Upper lobe of left lung (tissue), 6 donors: ENCODE data around the gene ATP4A. TPM values are rescaled to one million over a fixed set of nuclear protein-coding genes. Genes with fewer than 3 reads are reported as not detected.

ENCODE experiments used
- ATAC-seq, 2 donors: fragments of 200-7000 bp; cut with Tn5 transposase; one replicate each; pipeline ENCODE4 v1.9.1; 2022; ENCODE audit warnings: mild to moderate bottlenecking in 2 of 2, moderate library complexity in 2 of 2; ENCODE audit not compliant: low FRiP score in 2 of 2
- DNase-seq, 2 donors: peaks; one replicate each; pipeline ENCODE4 v3.0.0-alpha.2; 2019 to 2020
- H3K27ac ChIP-seq, 4 donors: fragments of 200-600 bp; sonication (generic); one replicate each; pipeline ENCODE4 v1.5.1; 2016 to 2019
- H3K27me3 ChIP-seq, 4 donors: fragments of 200-600 bp; sonication (generic); one replicate each; pipeline ENCODE4 v1.5.1; 2017 to 2019
- H3K36me3 ChIP-seq, 4 donors: fragments of 200-600 bp; sonication (generic); one replicate each; pipeline ENCODE4 v1.5.1; 2016 to 2019
- H3K4me1 ChIP-seq, 4 donors: fragments of 200-600 bp; sonication (generic); one replicate each; pipeline ENCODE4 v1.5.1; 2018 to 2019
- H3K4me3 ChIP-seq, 4 donors: fragments of 200-600 bp; sonication (generic); one replicate each; pipeline ENCODE4 v1.5.1; 2017 to 2019; ENCODE audit warnings: mild to moderate bottlenecking in 2 of 4, moderate library complexity in 1 of 4
- H3K9me3 ChIP-seq, 4 donors: fragments of 200-600 bp; sonication (generic); one replicate each; pipeline ENCODE4 v1.5.1; 2018 to 2019
- CTCF ChIP-seq, 6 experiments: fragments of 450-650 bp in 4 of 6; fragments of 200-600 bp in 2 of 6; sonication (generic) in 2 of 6; IDR thresholded peaks; one replicate each; pipeline ENCODE4 v1.5.1; 2016 to 2019; ENCODE audit warnings: antibody characterized with exemption in 6 of 6
- EP300 ChIP-seq, 4 donors: sonication (generic); formaldehyde crosslinking; IDR thresholded peaks; one replicate each; pipeline ENCODE4 v1.5.1; 2017; ENCODE audit warnings: antibody characterized with exemption in 4 of 4, control low read depth in 2 of 4
- POLR2A ChIP-seq, 4 donors: fragments of 450-650 bp; IDR thresholded peaks; one replicate each; pipeline ENCODE4 v1.5.1; 2016 to 2017; ENCODE audit warnings: antibody characterized with exemption in 4 of 4, mild to moderate bottlenecking in 2 of 4
- POLR2AphosphoS5 ChIP-seq, 2 donors: sonication (generic); formaldehyde crosslinking; IDR thresholded peaks; one replicate each; pipeline ENCODE4 v1.5.1; 2017; ENCODE audit warnings: antibody characterized with exemption in 2 of 2
- WGBS, 2 donors: methylation state at CpG; one replicate each; pipeline ENCODE4 v1.1.5; 2017 to 2018; 5-methylcytosine and 5-hydroxymethylcytosine counted together
- total RNA-seq, 6 donors: library from RNA; depleted of rRNA in 4 of 6; stranded (reverse); fragments of >200 nt in 4 of 6; gene quantifications; one replicate each; pipeline versions ENCODE4 v1.1.0 to v1.2.1, GENCODE V29; 2016 to 2021
- donor health status: DM: no; HTN: no; CAD: no; lungs with moderate emphysema.
- donor health status: DM: no; HTN: yes; CAD: no; lungs with severe emphysema.

Gene ATP4A
- total RNA-seq, 6 donors from 2014 or later, result not detected

GRCh38 chr19:35508129-35508528, 55.3 kb downstream of the ATP4A start:
- Histone ChIP-seq H3K9me3 (no peaks in the 10 kb centered on the region), H3K27me3 (no peaks in the 10 kb centered on the region), H3K4me3 (no peak overlapping the region), H3K36me3 (no peaks in the 10 kb centered on the region), H3K27ac (no peak overlapping the region), H3K4me1 (peaks cover 7 to 17% (median 11%) of the 10 kb centered on the region in 4 donors)
- ATAC-seq, result no peak
- TF ChIP-seq EP300 (IDR thresholded peaks at IDR 0.05) (no peak), POLR2A (IDR thresholded peaks at IDR 0.05) (no peak), CTCF (IDR thresholded peaks at IDR 0.05) (no peak), POLR2AphosphoS5 (IDR thresholded peaks at IDR 0.05) (no peak)
- 85 to 86% methylated on average over 3 of the region's 3 CpGs for WGBS, 2 donors
- DNase-seq, result no peak

GRCh38 chr19:35507561-35507960, 55.9 kb downstream of the ATP4A start:
- no peak for TF ChIP-seq CTCF (IDR thresholded peaks at IDR 0.05)
- TF ChIP-seq POLR2AphosphoS5 (IDR thresholded peaks at IDR 0.05), result no peak
- no peak for TF ChIP-seq EP300 (IDR thresholded peaks at IDR 0.05)
- no peak for TF ChIP-seq POLR2A (IDR thresholded peaks at IDR 0.05)
- WGBS, 2 donors, result 87 to 89% methylated on average over 5 to 11 of the region's 11 CpGs
- Histone ChIP-seq H3K4me1 (peaks cover 7 to 17% (median 11%) of the 10 kb centered on the region in 4 donors), H3K4me3 (no peak overlapping the region), H3K9me3 (no peaks in the 10 kb centered on the region), H3K27me3 (no peaks in the 10 kb centered on the region), H3K36me3 (no peaks in the 10 kb centered on the region), H3K27ac (no peak overlapping the region)
- DNase-seq (no peak), ATAC-seq (no peak)

- no peak for ATAC-seq
- peaks cover 7 to 17% (median 11%) of the 10 kb centered on the region in 4 donors for H3K4me1 ChIP-seq
- TF ChIP-seq EP300 (IDR thresholded peaks at IDR 0.05), result no peak
- TF ChIP-seq CTCF (IDR thresholded peaks at IDR 0.05), result no peak
- TF ChIP-seq POLR2AphosphoS5 (IDR thresholded peaks at IDR 0.05), result no peak
- TF ChIP-seq POLR2A (IDR thresholded peaks at IDR 0.05), result no peak
- H3K27me3 ChIP-seq, result no peaks in the 10 kb centered on the region
- H3K9me3 ChIP-seq, result no peaks in the 10 kb centered on the region
- WGBS, 2 donors, result 77 to 78% methylated on average over 7 of the region's 7 CpGs
- H3K4me3 ChIP-seq, result no peak overlapping the region
- no peak for DNase-seq
- no peaks in the 10 kb centered on the region for H3K36me3 ChIP-seq
- H3K27ac ChIP-seq, result no peak overlapping the region
These were observed 57.4 kb downstream of the ATP4A start for GRCh38 chr19:35506011-35506410.

- no peaks in the 10 kb centered on the region for H3K9me3 ChIP-seq
- 83 to 90% methylated on average over 4 of the region's 4 CpGs for WGBS, 2 donors
- ATAC-seq (no peak), DNase-seq (no peak)
- no peaks in the 10 kb centered on the region for H3K4me1 ChIP-seq
- H3K27ac ChIP-seq, result no peak overlapping the region
- H3K4me3 ChIP-seq, result no peak overlapping the region
- H3K27me3 ChIP-seq, result no peaks in the 10 kb centered on the region
- TF ChIP-seq CTCF (IDR thresholded peaks at IDR 0.05), result no peak
- no peak for TF ChIP-seq EP300 (IDR thresholded peaks at IDR 0.05)
- peaks cover 0 to 2% (median 0%) of the 10 kb centered on the region in 4 donors for H3K36me3 ChIP-seq
These were observed 60.7 kb downstream of the ATP4A start for GRCh38 chr19:35502751-35503150.

- no peaks in the 10 kb centered on the region for H3K27me3 ChIP-seq
- H3K36me3 ChIP-seq, result peaks cover 0 to 2% (median 0%) of the 10 kb centered on the region in 4 donors
- WGBS, 2 donors, result 81 to 86% methylated on average over 10 to 15 of the region's 15 CpGs
- no peak overlapping the region for H3K27ac ChIP-seq
- no peaks in the 10 kb centered on the region for H3K9me3 ChIP-seq
- DNase-seq (peak in 1 of 2 donors; percentile 72), ATAC-seq (no peak)
- no peak for TF ChIP-seq POLR2AphosphoS5 (IDR thresholded peaks at IDR 0.05)
- TF ChIP-seq CTCF (IDR thresholded peaks at IDR 0.05), result no peak
- TF ChIP-seq POLR2A (IDR thresholded peaks at IDR 0.05), result no peak
- H3K4me3 ChIP-seq, result no peak overlapping the region
- H3K4me1 ChIP-seq, result no peaks in the 10 kb centered on the region
These were observed 61.8 kb downstream of the ATP4A start for GRCh38 chr19:35501684-35502083.
